Mammary epithelial cell (primary cell): Measurements from ENCODE around the gene PSPN.
"Not testable (repeated sequence)": the region's sequence is repeated elsewhere in the genome, so short reads cannot be mapped to it uniquely, and the experiment has no call there.

Experiments used
- EZH2 ChIP-seq: IDR thresholded peaks from 2 replicates; pipeline ENCODE4 v1.6.1; 2012; ENCODE audit warnings: low read length, inconsistent platforms, borderline replicate concordance
- TF ChIP-seq, protein P1 (sequence below), 2 donors: IDR thresholded peaks in 1 of 2; conservative IDR thresholded peaks in 1 of 2; 2 replicates each; pipeline ENCODE4 v1.5.1; 2011 to 2012; ENCODE audit warnings: inconsistent platforms in 2 of 2, low read length in 2 of 2, mild to moderate bottlenecking in 2 of 2, control low read depth in 1 of 2, low read depth in 1 of 2; ENCODE audit not compliant: insufficient read depth in 1 of 2; ENCODE audit errors: extremely low read depth in 1 of 2

DNA sequence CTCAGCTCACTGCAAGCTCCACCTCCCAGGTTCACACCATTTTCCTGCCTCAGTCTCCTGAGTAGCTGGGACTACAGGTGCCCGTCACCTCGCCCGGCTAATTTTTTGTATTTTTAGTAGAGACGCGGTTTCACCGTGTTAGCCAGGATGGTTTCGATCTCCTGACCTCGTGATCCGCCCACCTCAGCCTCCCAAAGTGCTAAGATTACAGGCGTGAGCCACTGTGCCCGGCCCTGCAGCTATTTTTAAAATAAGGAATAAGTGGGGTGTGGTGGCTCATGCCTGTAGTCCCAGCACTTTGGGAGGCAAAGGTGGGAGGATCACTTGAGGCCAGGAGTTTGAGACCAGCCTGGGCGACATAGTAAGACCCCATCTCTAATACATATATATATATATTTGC lies 15.3 kb downstream of the PSPN start:
- TF ChIP-seq, protein P1, sequence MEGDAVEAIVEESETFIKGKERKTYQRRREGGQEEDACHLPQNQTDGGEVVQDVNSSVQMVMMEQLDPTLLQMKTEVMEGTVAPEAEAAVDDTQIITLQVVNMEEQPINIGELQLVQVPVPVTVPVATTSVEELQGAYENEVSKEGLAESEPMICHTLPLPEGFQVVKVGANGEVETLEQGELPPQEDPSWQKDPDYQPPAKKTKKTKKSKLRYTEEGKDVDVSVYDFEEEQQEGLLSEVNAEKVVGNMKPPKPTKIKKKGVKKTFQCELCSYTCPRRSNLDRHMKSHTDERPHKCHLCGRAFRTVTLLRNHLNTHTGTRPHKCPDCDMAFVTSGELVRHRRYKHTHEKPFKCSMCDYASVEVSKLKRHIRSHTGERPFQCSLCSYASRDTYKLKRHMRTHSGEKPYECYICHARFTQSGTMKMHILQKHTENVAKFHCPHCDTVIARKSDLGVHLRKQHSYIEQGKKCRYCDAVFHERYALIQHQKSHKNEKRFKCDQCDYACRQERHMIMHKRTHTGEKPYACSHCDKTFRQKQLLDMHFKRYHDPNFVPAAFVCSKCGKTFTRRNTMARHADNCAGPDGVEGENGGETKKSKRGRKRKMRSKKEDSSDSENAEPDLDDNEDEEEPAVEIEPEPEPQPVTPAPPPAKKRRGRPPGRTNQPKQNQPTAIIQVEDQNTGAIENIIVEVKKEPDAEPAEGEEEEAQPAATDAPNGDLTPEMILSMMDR (conservative IDR thresholded peaks at IDR 0.05 in 1 of 2, IDR thresholded peaks at IDR 0.05 in 1 of 2; ENCODE audit: extremely low read depth in 1 of 2, insufficient read depth in 1 of 2, low read depth in 1 of 2, low read length in 2 of 2): not testable (repeated sequence)
- TF ChIP-seq EZH2: not testable (repeated sequence)
